Measurements from ENCODE around the gene PTPRA. TPM values are rescaled to one million over a fixed set of nuclear protein-coding genes. Genes with fewer than 3 reads are reported as not detected.

Gene PTPRA
- total RNA-seq, 1 donor = 44.2 TPM

DNA sequence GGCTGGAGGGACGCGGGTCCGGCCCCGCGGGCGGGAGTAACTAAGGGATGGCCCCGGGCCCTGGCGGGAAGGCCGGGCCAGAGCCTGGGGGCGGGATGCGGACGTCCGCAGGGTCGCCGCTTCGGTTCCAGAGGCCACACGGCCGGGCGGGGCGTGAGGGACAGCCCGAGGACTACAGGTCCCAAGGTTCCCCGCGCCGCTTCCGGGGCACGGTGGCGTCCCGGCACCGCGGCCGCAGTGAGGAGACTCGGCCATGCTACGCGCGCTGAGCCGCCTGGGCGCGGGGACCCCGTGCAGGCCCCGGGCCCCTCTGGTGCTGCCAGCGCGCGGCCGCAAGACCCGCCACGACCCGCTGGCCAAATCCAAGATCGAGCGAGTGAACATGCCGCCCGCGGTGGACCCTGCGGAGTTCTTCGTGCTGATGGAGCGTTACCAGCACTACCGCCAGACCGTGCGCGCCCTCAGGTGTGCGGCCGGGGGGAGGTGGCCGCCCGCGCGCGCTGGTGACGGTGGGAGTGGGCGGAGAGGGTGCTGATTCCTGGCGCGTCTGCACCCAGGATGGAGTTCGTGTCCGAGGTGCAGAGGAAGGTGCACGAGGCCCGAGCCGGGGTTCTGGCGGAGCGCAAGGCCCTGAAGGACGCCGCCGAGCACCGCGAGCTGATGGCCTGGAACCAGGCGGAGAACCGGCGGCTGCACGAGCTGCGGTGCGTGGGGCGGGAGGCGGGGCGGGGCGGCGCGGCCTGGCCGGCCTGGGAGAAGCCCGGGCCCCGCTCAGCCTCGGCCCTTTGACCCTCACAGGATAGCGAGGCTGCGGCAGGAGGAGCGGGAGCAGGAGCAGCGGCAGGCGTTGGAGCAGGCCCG is 172.8 kb downstream of the PTPRA start, which contains the start of gene MRPS26:
MRPS26 (plus strand) TSS at position 237 of the 861 bp plus-strand sequence; CDS start at position 254, 17 bp downstream.
- DNase-seq (ENCODE audit: insufficient read length, low spot score, missing footprints) = peak; percentile 99
- H3K27ac ChIP-seq (ENCODE audit: low read depth, low read length) = peak within 1 kb of the TSS; percentile 80
- H3K4me2 ChIP-seq (ENCODE audit: insufficient read depth, low read length) = peak within 1 kb of the TSS; percentile 81
- H3K4me1 ChIP-seq (ENCODE audit: insufficient read depth, low read length) = peaks cover 15% of the 10 kb centered on the region
- TF ChIP-seq, protein P1, sequence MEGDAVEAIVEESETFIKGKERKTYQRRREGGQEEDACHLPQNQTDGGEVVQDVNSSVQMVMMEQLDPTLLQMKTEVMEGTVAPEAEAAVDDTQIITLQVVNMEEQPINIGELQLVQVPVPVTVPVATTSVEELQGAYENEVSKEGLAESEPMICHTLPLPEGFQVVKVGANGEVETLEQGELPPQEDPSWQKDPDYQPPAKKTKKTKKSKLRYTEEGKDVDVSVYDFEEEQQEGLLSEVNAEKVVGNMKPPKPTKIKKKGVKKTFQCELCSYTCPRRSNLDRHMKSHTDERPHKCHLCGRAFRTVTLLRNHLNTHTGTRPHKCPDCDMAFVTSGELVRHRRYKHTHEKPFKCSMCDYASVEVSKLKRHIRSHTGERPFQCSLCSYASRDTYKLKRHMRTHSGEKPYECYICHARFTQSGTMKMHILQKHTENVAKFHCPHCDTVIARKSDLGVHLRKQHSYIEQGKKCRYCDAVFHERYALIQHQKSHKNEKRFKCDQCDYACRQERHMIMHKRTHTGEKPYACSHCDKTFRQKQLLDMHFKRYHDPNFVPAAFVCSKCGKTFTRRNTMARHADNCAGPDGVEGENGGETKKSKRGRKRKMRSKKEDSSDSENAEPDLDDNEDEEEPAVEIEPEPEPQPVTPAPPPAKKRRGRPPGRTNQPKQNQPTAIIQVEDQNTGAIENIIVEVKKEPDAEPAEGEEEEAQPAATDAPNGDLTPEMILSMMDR (IDR thresholded peaks at IDR 0.05; ENCODE audit: extremely low read depth, low read depth, low read length) = no peak
- H4K20me1 ChIP-seq (ENCODE audit: insufficient read depth, low read length) = no peaks in the 10 kb centered on the region
- peak within 1 kb of the TSS; percentile 94 for H3K4me3 ChIP-seq (ENCODE audit: insufficient read depth, low read length)
- H3K36me3 ChIP-seq (ENCODE audit: insufficient read depth, low read length) = peaks cover 23% of the 10 kb centered on the region
- peaks cover 11% of the 10 kb centered on the region for H3K79me2 ChIP-seq (ENCODE audit: insufficient read depth, low read length)
- no peaks in the 10 kb centered on the region for H3K27me3 ChIP-seq (ENCODE audit: insufficient read depth, low read length)
- no peaks in the 10 kb centered on the region for H3K9me3 ChIP-seq (ENCODE audit: low read depth, low read length)
- H2AFZ ChIP-seq (ENCODE audit: low read length) = peak within 1 kb of the TSS; percentile 72

DNA sequence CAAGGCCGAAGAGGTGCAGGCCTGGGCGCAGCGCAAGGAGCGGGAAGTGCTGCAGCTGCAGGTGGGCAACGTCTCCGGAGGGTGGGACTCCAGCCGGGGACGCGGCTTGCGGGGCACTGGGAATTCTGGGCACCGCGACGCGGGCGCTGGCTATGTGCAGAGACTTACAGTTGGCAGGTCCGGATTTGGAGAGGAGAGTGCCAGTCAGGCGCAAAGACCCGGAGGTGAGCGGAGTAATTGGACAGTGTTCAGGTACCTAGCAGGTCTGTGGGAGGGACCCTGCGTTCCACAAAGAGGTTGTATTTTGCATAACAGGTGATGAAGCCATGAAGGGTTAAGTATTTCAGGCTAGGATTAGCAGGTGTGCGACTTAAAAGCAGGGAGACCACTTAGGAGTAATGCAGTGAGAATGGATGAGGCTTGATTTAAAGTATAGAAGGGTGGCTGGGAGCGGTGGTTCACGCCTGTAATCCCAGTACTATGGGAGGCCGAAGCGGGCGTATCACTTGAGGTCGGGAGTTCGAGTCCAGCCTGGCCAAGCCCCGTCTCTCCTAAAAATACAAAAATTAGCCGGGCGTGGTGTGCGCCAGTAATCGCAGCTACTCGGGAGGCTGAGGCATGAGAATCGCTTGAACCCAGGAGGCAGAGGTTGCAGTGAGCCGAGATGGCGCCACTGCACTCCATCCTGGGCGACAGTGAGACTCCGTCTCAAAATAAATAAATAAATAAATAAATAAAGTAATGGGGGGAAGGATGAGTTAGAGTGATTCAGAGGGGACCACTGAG is 173.6 kb downstream of the PTPRA start:
- H3K27ac ChIP-seq (ENCODE audit: low read depth, low read length) = peak overlapping the region; percentile 0

DNA sequence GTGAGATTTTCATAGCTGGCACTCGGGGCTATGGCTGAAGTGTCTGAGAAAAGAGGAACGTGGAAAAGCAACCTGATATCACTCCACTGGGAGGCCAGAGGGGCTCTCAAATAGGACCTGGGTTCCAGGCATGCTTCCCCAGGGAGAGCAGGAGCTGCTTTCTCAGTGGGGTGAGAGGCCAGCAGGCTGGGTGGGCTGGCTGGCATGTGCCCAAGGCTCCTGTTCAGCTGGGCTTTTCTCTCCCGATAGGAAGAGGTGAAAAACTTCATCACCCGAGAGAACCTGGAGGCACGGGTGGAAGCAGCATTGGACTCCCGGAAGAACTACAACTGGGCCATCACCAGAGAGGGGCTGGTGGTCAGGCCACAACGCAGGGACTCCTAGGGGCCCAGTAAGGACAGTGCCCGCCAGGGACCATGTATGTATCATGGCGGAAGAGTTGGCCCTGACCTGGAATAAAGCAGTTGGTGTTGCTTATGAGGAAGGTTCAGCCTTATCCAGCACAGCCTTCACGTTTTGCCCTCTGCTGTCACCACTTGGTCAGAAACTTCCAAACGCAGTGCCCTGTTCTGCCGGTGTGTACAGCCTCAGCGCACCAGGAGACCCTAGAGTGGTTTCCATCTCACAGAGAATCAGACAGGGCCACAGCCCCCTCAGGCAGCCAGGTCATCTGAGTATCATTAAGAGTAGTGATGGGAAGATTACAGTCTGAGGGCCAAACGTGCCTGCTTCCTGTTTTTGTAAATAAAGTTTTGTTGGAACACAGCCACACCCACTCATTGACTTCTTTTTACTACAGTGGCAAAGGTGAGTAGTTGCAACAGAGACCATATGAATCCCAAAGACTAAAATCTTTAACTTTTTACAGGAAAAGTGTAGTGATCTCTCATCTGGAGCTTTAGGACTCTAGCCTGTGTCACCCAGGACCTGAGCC is 174.5 kb downstream of the PTPRA start:
- Histone ChIP-seq H2AFZ (ENCODE audit: low read length) (no peak overlapping the region), H3K79me2 (ENCODE audit: insufficient read depth, low read length) (peaks cover 11% of the 10 kb centered on the region), H3K4me2 (ENCODE audit: insufficient read depth, low read length) (no peak overlapping the region), H3K4me3 (ENCODE audit: insufficient read depth, low read length) (no peak overlapping the region), H4K20me1 (ENCODE audit: insufficient read depth, low read length) (no peaks in the 10 kb centered on the region), H3K27me3 (ENCODE audit: insufficient read depth, low read length) (no peaks in the 10 kb centered on the region), H3K4me1 (ENCODE audit: insufficient read depth, low read length) (peaks cover 5% of the 10 kb centered on the region), H3K27ac (ENCODE audit: low read depth, low read length) (no peak overlapping the region), H3K9me3 (ENCODE audit: low read depth, low read length) (no peaks in the 10 kb centered on the region), H3K36me3 (ENCODE audit: insufficient read depth, low read length) (peaks cover 23% of the 10 kb centered on the region)
- TF ChIP-seq, protein P1 (IDR thresholded peaks at IDR 0.05; ENCODE audit: extremely low read depth, low read depth, low read length) = no peak
- DNase-seq (ENCODE audit: insufficient read length, low spot score, missing footprints) = no peak

More for the DNA sequence above, 173.6 kb downstream of the PTPRA start:
- peaks cover 23% of the 10 kb centered on the region for H3K36me3 ChIP-seq (ENCODE audit: insufficient read depth, low read length)
- no peak for DNase-seq (ENCODE audit: insufficient read length, low spot score, missing footprints)
- H3K9me3 ChIP-seq (ENCODE audit: low read depth, low read length) = no peaks in the 10 kb centered on the region
- peak overlapping the region; percentile 81 for H3K4me2 ChIP-seq (ENCODE audit: insufficient read depth, low read length)
- peaks cover 11% of the 10 kb centered on the region for H3K4me1 ChIP-seq (ENCODE audit: insufficient read depth, low read length)
- H4K20me1 ChIP-seq (ENCODE audit: insufficient read depth, low read length) = no peaks in the 10 kb centered on the region
- no peaks in the 10 kb centered on the region for H3K27me3 ChIP-seq (ENCODE audit: insufficient read depth, low read length)
- peak overlapping the region; percentile 69 for H2AFZ ChIP-seq (ENCODE audit: low read length)
- peaks cover 11% of the 10 kb centered on the region for H3K79me2 ChIP-seq (ENCODE audit: insufficient read depth, low read length)
- H3K4me3 ChIP-seq (ENCODE audit: insufficient read depth, low read length) = peak overlapping the region; percentile 94
- TF ChIP-seq, protein P1 (IDR thresholded peaks at IDR 0.05; ENCODE audit: extremely low read depth, low read depth, low read length) = no peak
